MCF 10A (cell line): ENCODE measurements around the gene SH2B3. TPM values are rescaled to one million over a fixed set of nuclear protein-coding genes. Genes with fewer than 3 reads are reported as not detected.
"Not testable (repeated sequence)": the region's sequence is repeated elsewhere in the genome, so short reads cannot be mapped to it uniquely, and the experiment has no call there.

Source experiments
- BruUV-seq: library from RNA; stranded (reverse); fragments of 400-500 nt; replicated peaks from 2 replicates; lab custom pipeline; 2021; lab: Mats Ljungman, UMichigan
- CTCF ChIA-PET: fragments of 300-600 bp; sonication (Branson Sonifier 250); formaldehyde crosslinking; extraction: SDS; loops from one replicate; lab custom pipeline; 2021; ENCODE audit warnings: antibody characterized with exemption, inconsistent platforms; lab: Yijun Ruan, JAX
- POLR2A ChIA-PET: fragments of 300-600, 350-650 bp; sonication (Branson Sonifier 250); formaldehyde crosslinking; extraction: SDS; loops from one replicate; lab custom pipeline; 2020; ENCODE audit warnings: antibody characterized with exemption, inconsistent platforms; lab: Yijun Ruan, JAX
- DNase-seq: peaks from one replicate; pipeline ENCODE4 v3.0.0-alpha.2; 2018; ENCODE audit not compliant: unreplicated experiment
- H3K27ac Mint-ChIP-seq: one replicate; pipeline ENCODE4 v1.8.0; 2022; ENCODE audit warnings: mild to moderate bottlenecking, low read depth, mixed read lengths; ENCODE audit not compliant: unreplicated experiment
- H3K27me3 Mint-ChIP-seq: one replicate; pipeline ENCODE4 v1.8.0; 2022; ENCODE audit warnings: mixed read lengths; ENCODE audit not compliant: insufficient read depth, unreplicated experiment
- H3K36me3 Mint-ChIP-seq: one replicate; pipeline ENCODE4 v1.8.0; 2022; ENCODE audit warnings: mild to moderate bottlenecking, moderate library complexity, mixed read lengths; ENCODE audit not compliant: insufficient read depth, unreplicated experiment
- H3K4me1 Mint-ChIP-seq: one replicate; pipeline ENCODE4 v1.8.0; 2022; ENCODE audit warnings: mixed read lengths; ENCODE audit not compliant: insufficient read depth, unreplicated experiment
- H3K4me3 Mint-ChIP-seq: one replicate; pipeline ENCODE4 v1.8.0; 2022; ENCODE audit warnings: mild to moderate bottlenecking, moderate library complexity, mixed read lengths; ENCODE audit not compliant: unreplicated experiment
- H3K9me3 Mint-ChIP-seq: one replicate; pipeline ENCODE4 v1.8.0; 2022; ENCODE audit warnings: mixed read lengths; ENCODE audit not compliant: unreplicated experiment
- intact Hi-C: fragments of 100-400 bp; cut with micrococcal nuclease; formaldehyde crosslinking; loops from 2 replicates; pipeline ENCODE4 v1.14.1; 2022
- total RNA-seq: library from RNA; stranded (reverse); gene quantifications from 2 replicates; pipeline ENCODE4 v1.2.3, GENCODE V29; 2022
- TF ChIP-seq, protein P1 (sequence below): fragments of 200-600 bp; IDR thresholded peaks from one replicate; pipeline ENCODE4 v1.8.0; 2022; ENCODE audit warnings: antibody characterized with exemption, mild to moderate bottlenecking; ENCODE audit not compliant: unreplicated experiment

Gene SH2B3
- total RNA-seq, 1 experiment from 2014 or later, result 5.1 TPM

DNA sequence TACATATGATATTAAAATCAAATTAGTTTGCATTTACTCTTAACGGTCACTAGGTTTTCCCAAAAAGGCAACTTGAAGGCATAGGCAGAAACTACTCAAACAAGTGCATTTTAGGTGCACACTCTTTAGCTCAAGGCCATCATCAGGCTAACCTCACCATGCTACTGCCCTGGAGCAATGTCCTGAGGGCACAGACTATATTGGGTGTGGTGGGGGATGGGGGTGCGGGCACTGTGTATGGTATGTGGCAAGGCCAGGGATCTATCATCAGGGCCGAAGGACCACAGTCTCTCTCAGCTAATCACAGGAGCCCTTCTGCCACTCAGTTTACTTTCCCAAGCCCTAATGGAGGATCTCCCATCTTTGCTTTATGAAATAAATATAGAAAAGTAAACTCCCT lies 51.9 kb downstream of the SH2B3 start:
- CTCF ChIA-PET, result interaction anchor here (0.5 to 10.8 kb wide), 6 partner anchors 38 to 1001 kb away, joined by 3 to 183 read pairs (median 3); no protein-coding TSS in a partner anchor
- POLR2A ChIA-PET, result interaction anchor here (0.5 to 0.7 kb wide), 2 partner anchors 13 to 27 kb away, joined by 3 read pairs; no protein-coding TSS in a partner anchor
- no peak overlapping the region for H3K27ac Mint-ChIP-seq
- intact Hi-C loops, result no loop called here
- DNase-seq, result no peak
- BruUV-seq, result no TSS peak
- no peaks in the 10 kb centered on the region for H3K27me3 Mint-ChIP-seq
- H3K4me1 Mint-ChIP-seq, result no peaks in the 10 kb centered on the region
- H3K4me3 Mint-ChIP-seq, result no peak overlapping the region
- H3K36me3 Mint-ChIP-seq, result peaks cover 68% of the 10 kb centered on the region
- no peaks in the 10 kb centered on the region for H3K9me3 Mint-ChIP-seq
- TF ChIP-seq, protein P1, sequence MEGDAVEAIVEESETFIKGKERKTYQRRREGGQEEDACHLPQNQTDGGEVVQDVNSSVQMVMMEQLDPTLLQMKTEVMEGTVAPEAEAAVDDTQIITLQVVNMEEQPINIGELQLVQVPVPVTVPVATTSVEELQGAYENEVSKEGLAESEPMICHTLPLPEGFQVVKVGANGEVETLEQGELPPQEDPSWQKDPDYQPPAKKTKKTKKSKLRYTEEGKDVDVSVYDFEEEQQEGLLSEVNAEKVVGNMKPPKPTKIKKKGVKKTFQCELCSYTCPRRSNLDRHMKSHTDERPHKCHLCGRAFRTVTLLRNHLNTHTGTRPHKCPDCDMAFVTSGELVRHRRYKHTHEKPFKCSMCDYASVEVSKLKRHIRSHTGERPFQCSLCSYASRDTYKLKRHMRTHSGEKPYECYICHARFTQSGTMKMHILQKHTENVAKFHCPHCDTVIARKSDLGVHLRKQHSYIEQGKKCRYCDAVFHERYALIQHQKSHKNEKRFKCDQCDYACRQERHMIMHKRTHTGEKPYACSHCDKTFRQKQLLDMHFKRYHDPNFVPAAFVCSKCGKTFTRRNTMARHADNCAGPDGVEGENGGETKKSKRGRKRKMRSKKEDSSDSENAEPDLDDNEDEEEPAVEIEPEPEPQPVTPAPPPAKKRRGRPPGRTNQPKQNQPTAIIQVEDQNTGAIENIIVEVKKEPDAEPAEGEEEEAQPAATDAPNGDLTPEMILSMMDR, result no peak

GRCh38 chr12:111458546-111459172 lies 52.9 kb downstream of the SH2B3 start:
- no peak for DNase-seq
- intact Hi-C loops, result no loop called here
- BruUV-seq, result no TSS peak
- Mint-ChIP-seq H3K4me3 (no peak overlapping the region), H3K27me3 (no peaks in the 10 kb centered on the region), H3K27ac (no peak overlapping the region), H3K36me3 (peaks cover 61% of the 10 kb centered on the region), H3K9me3 (no peaks in the 10 kb centered on the region), H3K4me1 (no peaks in the 10 kb centered on the region)
- ChIA-PET CTCF (interaction anchor here (0.6 to 10.8 kb wide), 7 partner anchors 8 to 563 kb away, joined by 3 to 183 read pairs (median 3); no protein-coding TSS in a partner anchor), POLR2A (interaction anchor here (0.6 to 0.9 kb wide), 2 partner anchors 89 to 651 kb away, joined by 3 read pairs; no protein-coding TSS in a partner anchor)
- TF ChIP-seq, protein P1, result no peak

DNA sequence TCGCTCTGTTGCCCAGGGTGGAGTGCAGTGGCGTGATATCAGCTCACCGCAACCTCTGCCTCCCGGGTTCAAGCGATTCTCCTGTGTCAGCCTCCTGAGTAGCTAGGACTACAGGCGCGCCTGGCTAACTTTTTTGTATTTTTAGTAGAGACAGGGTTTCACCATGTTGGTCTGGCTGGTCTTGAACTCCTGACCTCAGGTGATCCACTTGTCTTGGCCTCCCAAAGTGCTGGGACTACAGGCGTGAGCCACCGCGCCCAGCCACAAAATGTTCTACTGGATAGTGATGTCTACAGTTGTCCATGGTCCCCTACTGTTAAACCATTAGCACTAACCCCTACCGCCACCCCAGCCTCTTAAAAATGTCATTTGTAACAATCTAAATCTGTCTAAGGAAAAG lies 54.4 kb downstream of the SH2B3 start:
- H3K4me3 Mint-ChIP-seq, intact Hi-C loops, H3K4me1 Mint-ChIP-seq, BruUV-seq, H3K27me3 Mint-ChIP-seq, H3K9me3 Mint-ChIP-seq, DNase-seq, H3K27ac Mint-ChIP-seq: not testable (repeated sequence)
- CTCF ChIA-PET, result interaction anchor here (0.6 to 2.8 kb wide), 4 partner anchors 9 to 515 kb away, joined by 3 to 20 read pairs (median 9); no protein-coding TSS in a partner anchor
- POLR2A ChIA-PET, result interaction anchor here (0.8 kb wide), 1 partner anchor 15 kb away, joined by 4 read pairs; no protein-coding TSS in a partner anchor
- peaks cover 59% of the 10 kb centered on the region for H3K36me3 Mint-ChIP-seq

DNA sequence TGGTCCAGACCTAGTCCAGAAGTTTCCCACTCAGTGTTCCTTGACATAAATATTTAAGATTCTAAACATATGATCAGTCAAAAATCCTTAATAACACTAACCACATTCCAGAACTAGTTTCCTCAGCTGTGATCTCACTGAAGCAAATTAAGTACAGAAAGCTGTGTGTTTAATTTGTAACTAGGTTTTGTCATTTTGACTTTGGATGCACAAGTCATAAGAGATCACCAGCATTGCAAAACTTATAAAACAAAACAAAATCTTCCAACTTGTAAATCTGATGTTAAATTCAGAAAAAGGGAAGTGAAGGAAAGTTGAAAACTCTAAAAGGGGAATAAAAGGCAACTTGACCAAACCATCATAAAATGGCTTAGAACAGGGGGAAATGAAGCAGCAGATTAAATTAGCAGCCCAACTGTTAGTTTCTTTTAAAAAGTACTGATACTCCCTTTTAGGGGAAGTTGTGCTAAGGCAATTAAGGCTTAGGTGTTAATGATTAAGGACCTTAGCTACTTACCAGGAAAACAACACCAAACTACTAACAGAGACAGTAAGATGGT lies 56.6 kb downstream of the SH2B3 start:
- Mint-ChIP-seq H3K9me3 (no peaks in the 10 kb centered on the region), H3K36me3 (peaks cover 49% of the 10 kb centered on the region), H3K4me3 (no peak overlapping the region), H3K4me1 (no peaks in the 10 kb centered on the region), H3K27me3 (no peaks in the 10 kb centered on the region), H3K27ac (no peak overlapping the region)
- TF ChIP-seq, protein P1, result no peak
- no TSS peak for BruUV-seq
- no peak for DNase-seq
- ChIA-PET POLR2A (interaction anchor here (0.7 kb wide), 2 partner anchors 12 to 14 kb away, joined by 3 to 4 read pairs; no protein-coding TSS in a partner anchor), CTCF (interaction anchor here (0.7 to 2.5 kb wide), 3 partner anchors 10 to 66 kb away, joined by 3 to 13 read pairs (median 3); no protein-coding TSS in a partner anchor)
- intact Hi-C loops, result no loop called here
